ENCODE data around the gene TMEM131L.
"Not testable (repeated sequence)": the region's sequence is repeated elsewhere in the genome, so short reads cannot be mapped to it uniquely, and the experiment has no call there.

TMEM131L gene

DNA sequence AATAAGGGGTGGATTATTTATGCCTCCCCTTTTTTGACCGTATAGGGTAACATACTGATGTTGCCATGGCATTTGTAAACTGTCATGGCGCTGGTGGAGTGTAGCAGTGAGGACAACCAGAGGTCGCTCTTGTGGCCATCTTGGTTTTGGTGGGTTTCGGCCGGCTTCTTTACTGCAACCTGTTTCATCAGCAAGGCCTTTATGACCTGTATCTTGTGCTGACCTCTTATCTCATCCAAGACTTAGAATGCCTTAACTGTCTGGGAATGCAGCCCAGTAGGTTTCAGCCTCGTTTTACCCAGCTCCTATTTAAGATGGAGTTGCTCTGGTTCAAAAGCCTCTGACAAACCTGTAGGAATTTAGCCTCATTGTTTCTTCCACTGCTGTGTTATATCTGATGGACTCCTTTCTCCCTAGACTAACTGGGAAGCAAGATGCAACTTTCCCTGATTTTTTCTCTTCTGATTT, 71.4 kb downstream of the TMEM131L start:
- no peaks in the 10 kb centered on the region for H3K27me3 Mint-ChIP-seq (ENCODE audit: low read depth)
- H3K36me3 Mint-ChIP-seq (ENCODE audit: low read depth), result peaks cover 16% of the 10 kb centered on the region
- no peak overlapping the region for H3K27ac Mint-ChIP-seq
- H3K4me3 Mint-ChIP-seq, result no peak overlapping the region
- H3K9me3 Mint-ChIP-seq, result no peaks in the 10 kb centered on the region
- H3K4me1 Mint-ChIP-seq (ENCODE audit: low read depth), result peaks cover 48% of the 10 kb centered on the region
- no peak for DNase-seq (ENCODE audit: low spot score)

DNA sequence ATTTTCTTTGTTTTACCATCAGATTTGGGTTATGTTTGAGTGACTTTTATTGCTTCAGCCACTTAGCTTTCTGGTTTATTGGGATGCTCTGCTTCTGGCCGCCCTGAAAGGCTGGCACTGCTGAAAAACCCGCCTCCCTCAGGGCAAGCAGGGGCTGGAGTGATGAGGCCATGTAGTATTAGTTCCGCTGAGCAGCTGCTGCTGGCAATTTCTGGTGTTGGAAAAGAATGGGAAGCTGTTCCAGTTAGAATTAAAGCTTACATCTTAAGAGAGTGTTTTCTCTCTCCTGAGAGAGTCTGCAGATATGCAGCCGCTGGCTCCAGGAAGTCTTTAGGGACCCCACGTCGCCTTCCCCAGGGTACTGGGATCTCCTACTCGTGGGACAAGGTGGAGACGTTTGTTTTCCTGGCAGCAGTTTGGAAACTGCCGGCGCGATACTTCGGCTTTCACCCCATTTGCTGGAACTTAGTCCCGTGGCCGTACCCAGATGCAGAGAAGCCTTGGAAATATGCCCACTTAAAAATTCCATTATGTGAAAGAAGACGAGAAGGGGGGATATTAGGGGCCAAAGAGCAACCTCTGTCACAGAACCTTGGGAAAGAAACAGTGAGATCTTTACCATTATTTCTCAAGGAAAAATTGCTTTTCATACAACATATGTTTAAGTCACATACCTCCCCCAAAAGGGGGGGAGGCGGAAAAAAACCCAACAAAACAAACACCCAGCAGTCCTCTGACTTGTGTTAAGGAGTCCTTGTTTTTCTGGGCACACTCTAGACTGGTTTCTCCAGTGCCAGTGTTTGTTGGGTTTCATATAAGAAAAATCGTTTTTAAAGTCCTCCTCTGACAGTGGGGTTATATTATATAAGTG, 72.6 kb downstream of the TMEM131L start:
- Mint-ChIP-seq H3K4me1 (ENCODE audit: low read depth) (peaks cover 50% of the 10 kb centered on the region), H3K36me3 (ENCODE audit: low read depth) (peaks cover 16% of the 10 kb centered on the region), H3K27ac (no peak overlapping the region), H3K27me3 (ENCODE audit: low read depth) (no peaks in the 10 kb centered on the region), H3K4me3 (no peak overlapping the region), H3K9me3 (no peaks in the 10 kb centered on the region)
- DNase-seq (ENCODE audit: low spot score), result no peak

DNA sequence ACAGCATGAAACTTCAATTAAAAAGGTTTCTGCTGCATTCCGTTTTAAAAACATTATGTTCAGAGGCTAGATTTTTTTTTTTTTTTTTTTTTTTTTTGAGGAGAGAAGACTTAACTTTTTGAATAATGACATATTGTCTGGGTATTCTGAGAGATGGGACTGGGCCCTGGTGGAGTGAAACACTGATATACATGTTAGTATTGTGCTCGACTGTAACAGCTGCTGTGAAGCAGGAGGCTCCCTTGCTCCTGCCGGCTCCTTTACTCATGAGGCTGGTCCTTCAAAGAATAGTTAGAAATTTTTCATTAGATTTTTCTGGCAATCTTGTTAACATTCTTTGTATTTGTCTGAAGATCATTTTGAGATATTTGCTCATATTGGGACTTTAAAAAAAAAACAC, 73.3 kb downstream of the TMEM131L start:
- Mint-ChIP-seq H3K27ac (no peak overlapping the region), H3K4me1 (ENCODE audit: low read depth) (peaks cover 47% of the 10 kb centered on the region), H3K27me3 (ENCODE audit: low read depth) (no peaks in the 10 kb centered on the region), H3K9me3 (no peaks in the 10 kb centered on the region), H3K4me3 (no peak overlapping the region), H3K36me3 (ENCODE audit: low read depth) (peaks cover 15% of the 10 kb centered on the region)
- DNase-seq (ENCODE audit: low spot score), result no peak

DNA sequence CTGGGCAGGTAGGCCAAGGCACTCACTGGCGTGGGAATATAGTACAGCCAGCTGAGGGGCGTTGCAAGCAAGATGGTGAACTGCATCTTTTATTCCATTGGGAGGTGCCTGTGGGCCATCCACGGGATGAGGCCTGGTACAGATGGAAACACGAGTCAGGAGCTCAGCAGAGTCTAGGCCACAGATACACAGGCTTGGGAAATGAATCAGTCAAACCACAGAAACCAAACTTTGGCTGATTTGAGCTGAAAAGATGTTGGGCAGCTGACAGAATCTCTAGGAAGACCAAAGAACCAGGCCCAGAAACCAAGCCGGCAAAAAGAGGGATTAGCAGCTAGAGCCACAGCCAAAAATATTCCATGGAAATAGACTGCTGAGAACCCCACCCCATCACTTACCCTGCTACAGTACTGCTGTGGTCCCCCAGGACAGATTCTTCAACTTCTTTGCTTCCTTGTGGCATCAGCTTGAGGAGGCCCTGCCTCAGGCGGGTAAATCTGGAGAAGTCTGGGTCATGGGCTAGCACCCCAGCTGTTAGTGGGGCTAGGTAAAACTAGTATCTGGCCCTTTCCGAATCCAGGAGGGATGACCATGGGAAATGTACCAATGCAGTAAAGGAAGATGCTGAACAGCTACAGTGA, 75.4 kb downstream of the TMEM131L start:
- peak overlapping the region; percentile 22 for H3K27ac Mint-ChIP-seq
- H3K36me3 Mint-ChIP-seq (ENCODE audit: low read depth), result peaks cover 15% of the 10 kb centered on the region
- H3K27me3 Mint-ChIP-seq (ENCODE audit: low read depth), result no peaks in the 10 kb centered on the region
- DNase-seq (ENCODE audit: low spot score), result peak; percentile 55
- peaks cover 33% of the 10 kb centered on the region for H3K4me1 Mint-ChIP-seq (ENCODE audit: low read depth)
- H3K4me3 Mint-ChIP-seq, result no peak overlapping the region
- no peaks in the 10 kb centered on the region for H3K9me3 Mint-ChIP-seq

DNA sequence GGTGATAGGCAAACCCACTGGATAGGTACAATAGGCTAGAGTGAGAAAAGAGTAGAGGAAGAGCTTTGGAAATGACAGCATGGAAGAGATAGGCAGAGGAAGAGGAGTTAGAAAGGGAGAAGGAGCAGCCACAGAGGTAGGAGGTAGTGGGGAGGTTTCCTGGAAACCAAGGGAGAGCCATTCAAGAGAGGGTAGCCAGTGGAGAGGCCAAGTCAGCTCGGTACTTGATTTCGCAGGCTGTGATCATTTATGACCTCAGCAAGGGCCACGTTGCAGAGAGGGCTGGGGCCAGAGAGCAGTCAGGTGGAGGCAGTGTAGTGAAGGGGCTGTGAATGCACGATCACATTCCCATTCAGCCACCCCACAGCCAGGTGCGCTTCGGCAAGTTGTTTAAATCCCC, 76.0 kb downstream of the TMEM131L start:
- H3K4me3 Mint-ChIP-seq, result no peak overlapping the region
- peaks cover 15% of the 10 kb centered on the region for H3K36me3 Mint-ChIP-seq (ENCODE audit: low read depth)
- H3K27ac Mint-ChIP-seq, result peak overlapping the region; percentile 22
- no peak for DNase-seq (ENCODE audit: low spot score)
- H3K27me3 Mint-ChIP-seq (ENCODE audit: low read depth), result no peaks in the 10 kb centered on the region
- peaks cover 30% of the 10 kb centered on the region for H3K4me1 Mint-ChIP-seq (ENCODE audit: low read depth)
- no peaks in the 10 kb centered on the region for H3K9me3 Mint-ChIP-seq

DNA sequence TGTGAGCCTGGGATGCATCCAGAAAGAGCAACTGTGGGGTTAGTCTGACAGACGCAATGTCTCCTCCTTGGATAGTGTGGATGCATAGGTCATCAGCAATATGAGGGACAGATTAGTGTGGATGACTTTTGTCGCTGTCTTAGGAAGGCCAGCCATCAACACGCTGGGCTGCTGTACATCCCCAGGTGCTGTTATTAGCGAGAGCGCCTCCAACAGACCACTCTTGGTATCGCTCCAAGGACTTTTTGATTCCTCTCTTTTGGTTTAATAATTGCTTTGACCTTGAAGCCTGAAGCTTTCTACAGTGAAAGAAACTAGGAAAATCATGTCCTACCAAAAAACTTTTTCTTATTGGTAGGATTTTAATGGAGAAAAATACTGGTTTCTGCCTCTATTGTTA, 76.7 kb downstream of the TMEM131L start:
- no peak overlapping the region for H3K4me3 Mint-ChIP-seq
- no peak overlapping the region for H3K27ac Mint-ChIP-seq
- H3K4me1 Mint-ChIP-seq (ENCODE audit: low read depth), result peaks cover 28% of the 10 kb centered on the region

DNA sequence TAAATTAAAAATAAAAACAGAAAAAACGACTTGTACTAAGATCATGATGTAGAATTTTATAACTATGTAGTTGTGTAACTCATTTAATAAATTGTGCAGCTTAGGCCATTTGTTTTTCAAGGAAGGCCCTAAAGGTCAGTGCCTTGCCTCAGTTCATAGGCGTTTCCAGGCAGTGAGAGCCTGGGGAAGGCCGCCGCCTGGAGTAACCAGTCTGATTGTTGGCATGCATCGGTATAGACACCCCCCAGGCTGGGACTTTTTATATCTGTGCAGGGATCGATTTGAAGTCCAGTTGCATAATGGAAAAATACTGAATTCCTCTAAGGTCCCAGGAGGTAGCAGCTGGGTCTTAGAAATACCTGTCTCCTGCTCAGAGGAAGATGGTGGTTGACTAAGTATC, 77.2 kb downstream of the TMEM131L start:
- H3K27me3 Mint-ChIP-seq (ENCODE audit: low read depth), result no peaks in the 10 kb centered on the region
- DNase-seq (ENCODE audit: low spot score), result no peak
- no peak overlapping the region for H3K4me3 Mint-ChIP-seq
- peaks cover 13% of the 10 kb centered on the region for H3K36me3 Mint-ChIP-seq (ENCODE audit: low read depth)
- H3K27ac Mint-ChIP-seq, result no peak overlapping the region
- H3K4me1 Mint-ChIP-seq (ENCODE audit: low read depth), result peaks cover 27% of the 10 kb centered on the region
- no peaks in the 10 kb centered on the region for H3K9me3 Mint-ChIP-seq

More for the DNA sequence above, 76.7 kb downstream of the TMEM131L start:
- Mint-ChIP-seq H3K36me3 (ENCODE audit: low read depth) (peaks cover 15% of the 10 kb centered on the region), H3K9me3 (no peaks in the 10 kb centered on the region), H3K27me3 (ENCODE audit: low read depth) (no peaks in the 10 kb centered on the region)
- no peak for DNase-seq (ENCODE audit: low spot score)

DNA sequence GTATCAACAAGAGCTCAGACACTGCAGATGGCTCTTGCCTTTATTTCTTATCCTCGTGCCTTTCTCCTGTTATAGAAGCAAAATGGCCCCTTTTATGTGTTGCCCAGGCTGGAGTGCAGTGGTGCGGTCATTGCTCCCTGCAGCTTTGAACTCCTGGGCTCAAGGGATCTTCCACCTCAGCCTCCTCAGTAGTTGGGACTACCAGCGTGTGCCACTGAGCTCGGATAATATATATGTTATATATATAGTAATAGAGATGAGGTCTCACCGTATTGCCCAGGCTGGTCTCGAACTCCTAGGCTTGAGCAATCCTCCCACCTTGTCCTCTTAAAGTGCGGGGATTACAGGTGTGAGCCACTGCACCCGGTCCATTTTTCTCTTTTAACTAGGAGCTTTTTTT, 79.7 kb downstream of the TMEM131L start:
- peaks cover 11% of the 10 kb centered on the region for H3K36me3 Mint-ChIP-seq (ENCODE audit: low read depth)
- H3K4me3 Mint-ChIP-seq, result no peak overlapping the region
- no peak for DNase-seq (ENCODE audit: low spot score)
- no peak overlapping the region for H3K27ac Mint-ChIP-seq
- peaks cover 25% of the 10 kb centered on the region for H3K4me1 Mint-ChIP-seq (ENCODE audit: low read depth)
- H3K27me3 Mint-ChIP-seq (ENCODE audit: low read depth), result no peaks in the 10 kb centered on the region
- no peaks in the 10 kb centered on the region for H3K9me3 Mint-ChIP-seq

DNA sequence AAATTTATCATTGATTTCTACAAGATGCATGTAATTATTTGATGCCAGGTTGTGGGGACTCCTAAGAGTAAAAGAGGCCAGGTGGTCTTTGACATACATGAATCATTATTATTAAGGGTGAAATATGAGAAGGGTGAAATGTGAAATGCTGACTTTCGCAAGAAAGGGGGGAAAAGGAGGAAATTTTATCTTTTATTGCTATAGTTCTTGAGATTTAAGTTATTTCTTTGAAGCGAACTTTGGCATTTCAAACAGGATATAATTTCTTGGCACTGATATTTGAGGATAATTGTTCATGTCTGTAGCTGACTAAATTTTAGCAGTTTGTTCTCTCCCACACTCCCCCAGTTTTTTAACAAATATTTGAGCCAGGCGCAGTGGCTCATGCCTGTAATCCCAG, 80.1 kb downstream of the TMEM131L start:
- no peak overlapping the region for H3K4me3 Mint-ChIP-seq
- no peak for DNase-seq (ENCODE audit: low spot score)
- H3K27me3 Mint-ChIP-seq (ENCODE audit: low read depth), result no peaks in the 10 kb centered on the region
- H3K4me1 Mint-ChIP-seq (ENCODE audit: low read depth), result peaks cover 20% of the 10 kb centered on the region
- peaks cover 12% of the 10 kb centered on the region for H3K36me3 Mint-ChIP-seq (ENCODE audit: low read depth)
- H3K27ac Mint-ChIP-seq, result no peak overlapping the region
- H3K9me3 Mint-ChIP-seq, result no peaks in the 10 kb centered on the region

DNA sequence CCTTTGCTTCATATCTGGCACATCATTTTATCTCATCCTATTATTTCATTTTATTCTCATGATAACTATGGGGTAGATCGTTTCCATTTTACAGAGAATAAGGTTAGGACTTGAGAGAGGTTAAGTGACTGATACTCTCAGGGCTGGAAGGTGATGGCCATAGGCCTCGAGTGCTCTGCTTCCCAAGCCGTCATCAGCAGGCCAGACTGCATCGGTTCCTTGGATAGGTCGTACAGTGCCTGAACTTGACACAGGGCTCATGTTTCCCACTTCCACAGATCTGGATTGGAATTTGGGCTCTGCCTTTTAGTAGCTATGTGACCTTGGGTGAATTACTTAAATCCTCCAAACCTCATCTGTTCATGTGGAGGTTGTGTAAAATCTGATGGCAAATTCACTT, 81.4 kb downstream of the TMEM131L start:
- H3K9me3 Mint-ChIP-seq, result no peaks in the 10 kb centered on the region
- H3K4me1 Mint-ChIP-seq (ENCODE audit: low read depth), result peaks cover 8% of the 10 kb centered on the region
- DNase-seq (ENCODE audit: low spot score), result no peak
- H3K36me3 Mint-ChIP-seq (ENCODE audit: low read depth), result peaks cover 13% of the 10 kb centered on the region
- H3K4me3 Mint-ChIP-seq, result no peak overlapping the region
- no peaks in the 10 kb centered on the region for H3K27me3 Mint-ChIP-seq (ENCODE audit: low read depth)
- H3K27ac Mint-ChIP-seq, result no peak overlapping the region

DNA sequence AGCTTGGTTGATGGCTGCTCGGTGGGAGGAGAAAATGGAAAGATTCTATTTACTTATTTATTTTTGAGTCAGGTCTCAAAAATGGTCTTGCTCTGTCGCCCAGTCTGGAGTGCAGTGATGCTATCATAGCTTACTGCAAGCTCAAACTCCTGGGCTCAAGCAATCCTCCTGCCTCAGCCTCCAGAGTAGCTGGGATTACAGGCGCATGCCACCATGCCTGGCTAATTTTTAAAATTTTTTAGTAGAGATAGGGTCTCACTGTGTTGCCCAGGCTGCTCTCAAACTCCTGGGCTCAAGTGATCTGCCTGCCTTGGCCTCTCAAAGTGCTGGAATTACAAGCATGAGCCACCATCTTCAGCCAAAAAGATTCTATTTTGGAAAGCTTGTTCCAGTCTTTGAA, 82.7 kb downstream of the TMEM131L start:
- not testable (repeated sequence) for H3K27ac Mint-ChIP-seq; H3K4me3 Mint-ChIP-seq; DNase-seq (ENCODE audit: low spot score); H3K9me3 Mint-ChIP-seq; H3K27me3 Mint-ChIP-seq (ENCODE audit: low read depth)
- Mint-ChIP-seq H3K4me1 (ENCODE audit: low read depth) (peaks cover 11% of the 10 kb centered on the region), H3K36me3 (ENCODE audit: low read depth) (peaks cover 18% of the 10 kb centered on the region)

DNA sequence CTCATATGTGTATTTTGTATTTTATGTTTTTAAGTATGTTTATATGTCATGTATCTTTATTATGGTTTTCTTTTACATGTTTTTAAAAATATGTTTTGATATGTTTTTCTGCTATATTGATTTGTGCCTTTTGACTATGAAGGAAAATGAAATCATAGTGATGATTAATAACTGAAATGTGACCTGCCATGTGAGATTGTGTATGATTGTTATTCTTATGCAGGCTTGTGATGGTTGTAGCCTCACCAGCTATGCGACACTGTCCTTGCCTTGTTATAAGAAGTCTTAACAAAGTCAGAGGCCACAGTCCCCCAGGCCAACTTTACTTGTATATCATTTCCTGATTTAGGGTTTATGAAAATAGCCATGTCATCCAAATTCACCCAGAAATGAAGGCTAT, 83.2 kb downstream of the TMEM131L start:
- H3K27ac Mint-ChIP-seq, result no peak overlapping the region
- no peak for DNase-seq (ENCODE audit: low spot score)
- no peak overlapping the region for H3K4me3 Mint-ChIP-seq
- H3K36me3 Mint-ChIP-seq (ENCODE audit: low read depth), result peaks cover 16% of the 10 kb centered on the region
- H3K27me3 Mint-ChIP-seq (ENCODE audit: low read depth), result no peaks in the 10 kb centered on the region
- no peaks in the 10 kb centered on the region for H3K9me3 Mint-ChIP-seq
- H3K4me1 Mint-ChIP-seq (ENCODE audit: low read depth), result peaks cover 11% of the 10 kb centered on the region

DNA sequence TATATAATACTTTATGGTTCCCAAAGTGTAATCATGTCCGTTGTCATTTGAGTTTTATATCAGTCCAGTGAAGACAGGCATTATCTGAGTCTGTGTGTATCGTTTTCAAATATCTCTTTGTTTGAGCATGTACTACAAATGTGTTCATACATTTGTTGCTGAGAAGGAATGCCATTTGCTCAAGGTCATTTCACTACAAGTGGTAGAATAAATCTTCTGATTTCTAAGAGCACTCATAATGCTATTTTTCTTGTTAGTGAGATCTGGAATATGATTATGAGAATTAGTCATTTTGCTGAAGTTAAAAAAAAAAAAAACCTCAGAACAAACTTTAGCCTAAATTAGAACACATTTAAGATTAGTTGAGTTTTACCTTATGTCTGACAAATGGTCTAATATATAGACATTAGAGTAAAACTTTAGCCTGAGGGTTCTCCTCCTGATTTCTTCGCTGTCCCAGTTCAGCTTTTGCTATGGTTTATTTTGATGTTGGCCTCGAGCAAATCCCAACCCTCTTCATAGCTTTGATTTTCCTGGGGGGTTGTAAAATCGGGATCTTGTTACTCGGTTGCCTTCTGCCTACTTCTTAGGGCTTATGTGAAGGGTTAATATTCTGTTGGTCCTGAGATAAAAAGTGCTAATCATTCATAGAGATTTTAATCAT, 87.1 kb downstream of the TMEM131L start:
- Mint-ChIP-seq H3K27ac (no peak overlapping the region), H3K9me3 (no peaks in the 10 kb centered on the region), H3K4me3 (no peak overlapping the region), H3K4me1 (ENCODE audit: low read depth) (peaks cover 13% of the 10 kb centered on the region), H3K27me3 (ENCODE audit: low read depth) (no peaks in the 10 kb centered on the region), H3K36me3 (ENCODE audit: low read depth) (peaks cover 22% of the 10 kb centered on the region)
- DNase-seq (ENCODE audit: low spot score), result no peak

DNA sequence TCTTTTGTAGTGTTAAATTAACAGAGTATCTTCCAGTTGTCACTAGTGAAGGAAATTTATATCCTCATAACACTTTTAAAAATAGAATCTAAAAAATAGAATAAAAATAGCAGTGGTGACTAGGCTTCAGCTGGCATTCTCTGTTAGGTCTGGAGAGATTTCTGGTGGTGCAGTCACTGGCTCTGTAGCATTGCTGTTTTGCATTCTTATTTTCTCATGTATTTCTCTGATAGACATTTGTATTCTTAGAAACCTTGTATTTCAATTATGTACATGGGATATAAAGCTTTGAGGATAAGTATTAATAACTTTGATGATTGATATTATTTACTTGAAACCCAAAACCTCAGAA, 87.6 kb downstream of the TMEM131L start:
- Mint-ChIP-seq H3K4me1 (ENCODE audit: low read depth) (peaks cover 10% of the 10 kb centered on the region), H3K36me3 (ENCODE audit: low read depth) (peaks cover 26% of the 10 kb centered on the region), H3K27ac (no peak overlapping the region), H3K27me3 (ENCODE audit: low read depth) (no peaks in the 10 kb centered on the region), H3K9me3 (no peaks in the 10 kb centered on the region), H3K4me3 (no peak overlapping the region)
- no peak for DNase-seq (ENCODE audit: low spot score)

Measured in T-helper 2 cell treated with Interferon-gamma antibody and Interleukin-4, amounts not matched to agents 5 μg/mL and 100 μg/mL, for 36 hours (primary cell).